Transverse colon (tissue), 4 donors: ENCODE results near the gene DOCK2. TPM values are rescaled to one million over a fixed set of nuclear protein-coding genes. Genes with fewer than 3 reads are reported as not detected.

Experiments used
- DNase-seq: peaks from one replicate; pipeline ENCODE4 v3.0.0-alpha.2; 2019
- H3K27ac ChIP-seq, 4 donors: fragments of 200-600 bp; sonication (generic); 2 replicates each; pipeline ENCODE4 v1.5.1; 2016 to 2018; ENCODE audit warnings: inconsistent platforms in 4 of 4
- H3K27me3 ChIP-seq: fragments of 200-600 bp; sonication (generic); 2 replicates; pipeline ENCODE4 v1.5.1; 2017; ENCODE audit warnings: inconsistent platforms
- H3K36me3 ChIP-seq, 4 donors: fragments of 200-600 bp; sonication (generic); 2 replicates each; pipeline ENCODE4 v1.5.1; 2017 to 2019; ENCODE audit warnings: inconsistent platforms in 4 of 4
- H3K4me1 ChIP-seq, 4 donors: fragments of 200-600 bp; sonication (generic); 2 replicates each; pipeline ENCODE4 v1.5.1; 2017 to 2020; ENCODE audit warnings: inconsistent platforms in 4 of 4
- H3K4me3 ChIP-seq, 4 donors: fragments of 200-600 bp; sonication (generic); 1 replicate in 1 of 4; 2 replicates in 3 of 4; pipeline versions ENCODE4 v1.5.1 to v1.6.1; 2017 to 2019; ENCODE audit warnings: inconsistent platforms in 4 of 4
- H3K9me3 ChIP-seq, 2 donors: fragments of 200-600 bp; sonication (generic); 2 replicates each; pipeline ENCODE4 v1.5.1; 2017 to 2019; ENCODE audit warnings: inconsistent platforms in 2 of 2
- CTCF ChIP-seq, 5 experiments: fragments of 200-600 bp in 3 of 5; fragments of 450-650 bp in 2 of 5; sonication (generic) in 3 of 5; IDR thresholded peaks; 1 replicate in 2 of 5; 2 replicates in 3 of 5; pipeline ENCODE4 v1.5.1; 2016 to 2017; ENCODE audit warnings: antibody characterized with exemption in 5 of 5, inconsistent platforms in 3 of 5, mild to moderate bottlenecking in 2 of 5, moderate library complexity in 1 of 5
- EP300 ChIP-seq: sonication (generic); formaldehyde crosslinking; IDR thresholded peaks from one replicate; pipeline ENCODE4 v1.6.1; 2017; ENCODE audit warnings: antibody characterized with exemption, low read depth
- POLR2A ChIP-seq: fragments of 450-650 bp; IDR thresholded peaks from one replicate; pipeline ENCODE4 v1.6.1; 2016; ENCODE audit warnings: antibody characterized with exemption, mild to moderate bottlenecking, moderate library complexity
- POLR2AphosphoS5 ChIP-seq, 3 donors: sonication (generic); formaldehyde crosslinking; IDR thresholded peaks; one replicate each; pipeline ENCODE4 v1.6.1; 2016; ENCODE audit warnings: antibody characterized with exemption in 3 of 3
- WGBS, 2 donors: methylation state at CpG; one replicate each; pipeline ENCODE4 v1.1.5; 2018; ENCODE audit warnings: low coverage in 1 of 2; 5-methylcytosine and 5-hydroxymethylcytosine counted together
- in situ Hi-C, 4 donors: fragments of 200-750 bp; cut with MboI; loops; one replicate each; pipeline versions ENCODE4 v1.15.0 to v1.15.1; 2017; ENCODE audit warnings: low sequenced_read_pairs in 3 of 4, low pct_ligation_motif_present in 1 of 4, low pct_unique_long_range_greater_than_20kb in 1 of 4
- intact Hi-C: fragments of 100-400 bp; cut with DNase I; formaldehyde crosslinking; loops from one replicate; pipeline ENCODE4 v1.15.1; 2023; ENCODE audit warnings: low total_unique reads
- total RNA-seq, 4 donors: library from RNA; depleted of rRNA; stranded (reverse); fragments of >200 nt; gene quantifications; one replicate each; pipeline ENCODE4 v1.1.0, GENCODE V29; 2016

Gene DOCK2
- total RNA-seq, 4 donors from 2014 or later, result 8.3 to 24.0 (median 14.3) TPM

- no peak overlapping the region for H3K27ac ChIP-seq
- no peaks in the 10 kb centered on the region for H3K9me3 ChIP-seq
- in situ Hi-C loops, result loop anchor here in 1 of 4 donors (25.0 kb wide), 1 partner anchor 908 kb away; no protein-coding TSS in a partner anchor
- DNase-seq, result no peak
- H3K4me1 ChIP-seq, result no peaks in the 10 kb centered on the region
- no peak for TF ChIP-seq POLR2A
- no peak for TF ChIP-seq POLR2AphosphoS5 (IDR thresholded peaks at IDR 0.05)
- no peak for TF ChIP-seq CTCF (IDR thresholded peaks at IDR 0.05)
- TF ChIP-seq EP300, result no peak
- no peak overlapping the region for H3K4me3 ChIP-seq
- H3K36me3 ChIP-seq, result peaks cover 0 to 32% (median 13%) of the 10 kb centered on the region in 4 donors
- H3K27me3 ChIP-seq, result no peaks in the 10 kb centered on the region
- WGBS, 2 donors, result 90 to 100% methylated on average over 1 of the region's 1 CpG
- intact Hi-C loops, result no loop called here
These were observed 41.8 kb upstream of the DOCK2 start for GRCh38 chr5:169595172-169595820.

- 90% methylated on average over 4 of the region's 4 CpGs for WGBS, 2 donors
- H3K27me3 ChIP-seq, result no peaks in the 10 kb centered on the region
- no peak overlapping the region for H3K4me3 ChIP-seq
- H3K27ac ChIP-seq, result no peak overlapping the region
- DNase-seq, result no peak
- no peaks in the 10 kb centered on the region for H3K4me1 ChIP-seq
- in situ Hi-C loops, result loop anchor here in 1 of 4 donors (25.0 kb wide), 1 partner anchor 912 kb away; no protein-coding TSS in a partner anchor
- intact Hi-C loops, result no loop called here
- H3K9me3 ChIP-seq, result no peaks in the 10 kb centered on the region
- TF ChIP-seq CTCF (IDR thresholded peaks at IDR 0.05) (no peak), POLR2A (no peak), POLR2AphosphoS5 (IDR thresholded peaks at IDR 0.05) (no peak), EP300 (no peak)
- peaks cover 0 to 30% (median 11%) of the 10 kb centered on the region in 4 donors for H3K36me3 ChIP-seq
These were observed 37.6 kb upstream of the DOCK2 start for GRCh38 chr5:169599451-169599850.

- no peak for DNase-seq
- Histone ChIP-seq H3K9me3 (no peaks in the 10 kb centered on the region), H3K27ac (no peak overlapping the region), H3K36me3 (peaks cover 0 to 24% (median 5%) of the 10 kb centered on the region in 4 donors), H3K27me3 (no peaks in the 10 kb centered on the region), H3K4me1 (no peaks in the 10 kb centered on the region), H3K4me3 (no peak overlapping the region)
- in situ Hi-C loops, result no loop called here
- TF ChIP-seq CTCF (IDR thresholded peaks at IDR 0.05) (no peak), POLR2AphosphoS5 (IDR thresholded peaks at IDR 0.05) (no peak), POLR2A (no peak), EP300 (no peak)
- intact Hi-C loops, result no loop called here
These were observed 34.5 kb upstream of the DOCK2 start for GRCh38 chr5:169602535-169602934.

GRCh38 chr5:169606279-169606678 lies 30.8 kb upstream of the DOCK2 start:
- Histone ChIP-seq H3K36me3 (peaks cover 0 to 10% (median 5%) of the 10 kb centered on the region in 4 donors), H3K27me3 (no peaks in the 10 kb centered on the region), H3K4me1 (no peaks in the 10 kb centered on the region), H3K27ac (no peak overlapping the region), H3K9me3 (peaks cover 0 to 5% of the 10 kb centered on the region in 2 donors), H3K4me3 (no peak overlapping the region)
- intact Hi-C loops (no loop called here), in situ Hi-C loops (no loop called here)
- TF ChIP-seq POLR2AphosphoS5 (IDR thresholded peaks at IDR 0.05), result no peak
- TF ChIP-seq CTCF (IDR thresholded peaks at IDR 0.05), result no peak
- no peak for DNase-seq
- 85% methylated on average over 3 of the region's 3 CpGs for WGBS, 2 donors
